Panc1 (cell line): ENCODE results near the gene FGGY. TPM values are rescaled to one million over a fixed set of nuclear protein-coding genes. Genes with fewer than 3 reads are reported as not detected.
"Not testable (repeated sequence)": the region's sequence is repeated elsewhere in the genome, so short reads cannot be mapped to it uniquely, and the experiment has no call there.

Experiments used
- ATAC-seq: fragments of 200-7000 bp; cut with Tn5 transposase; 2 replicates; pipeline ENCODE4 v1.9.1; 2020; ENCODE audit warnings: mild to moderate bottlenecking, moderate library complexity
- BruUV-seq: library from RNA; stranded (reverse); fragments of 400-500 nt; replicated peaks from 2 replicates; lab custom pipeline; 2021; lab: Mats Ljungman, UMichigan
- CTCF ChIA-PET: fragments of 300-600 bp; sonication (Branson Sonifier 250); formaldehyde crosslinking; loops from one replicate; lab custom pipeline; 2022; ENCODE audit warnings: antibody characterized with exemption; lab: Charles Lee
- POLR2A ChIA-PET: fragments of 300-600 bp; sonication (Branson Sonifier 250); formaldehyde crosslinking; loops from one replicate; lab custom pipeline; 2022; ENCODE audit warnings: antibody characterized with exemption; lab: Charles Lee
- DNase-seq: peaks from one replicate; pipeline ENCODE4 v3.0.0-alpha.2; 2010; ENCODE audit warnings: low read depth, low spot score
- H3K27ac ChIP-seq: 2 replicates; pipeline ENCODE4 v1.5.1; 2011; ENCODE audit warnings: mild to moderate bottlenecking, low read length, inconsistent platforms
- H3K27me3 ChIP-seq: fragments of 200-500 bp; sonication (Bioruptor generic); 2 replicates; pipeline ENCODE4 v1.6.0; 2014; ENCODE audit warnings: low read length, inconsistent platforms; ENCODE audit not compliant: control insufficient read depth, insufficient read depth
- H3K36me3 ChIP-seq: fragments of 200-500 bp; sonication (Bioruptor generic); 2 replicates; pipeline ENCODE4 v1.5.1; 2014; ENCODE audit warnings: inconsistent platforms, mild to moderate bottlenecking, low read length, moderate library complexity; ENCODE audit not compliant: control insufficient read depth, insufficient read depth
- H3K4me1 ChIP-seq: 2 replicates; pipeline ENCODE4 v1.5.1; 2011; ENCODE audit warnings: inconsistent platforms, mild to moderate bottlenecking, low read length, moderate library complexity; ENCODE audit not compliant: control insufficient read depth, insufficient read depth
- H3K4me3 ChIP-seq, 2 experiments: 2 replicates each; pipeline ENCODE4 v1.5.1; 2011 to 2012; ENCODE audit warnings: low read depth in 2 of 2, low read length in 2 of 2, mild to moderate bottlenecking in 2 of 2, inconsistent platforms in 1 of 2, moderate library complexity in 1 of 2
- H3K9me3 ChIP-seq: fragments of 200-500 bp; sonication (Bioruptor generic); 2 replicates; pipeline ENCODE4 v1.5.1; 2014; ENCODE audit warnings: low read depth, mild to moderate bottlenecking, inconsistent platforms, low read length, moderate library complexity; ENCODE audit not compliant: control insufficient read depth, insufficient read depth
- POLR2AphosphoS5 ChIP-seq: IDR thresholded peaks from 2 replicates; pipeline ENCODE4 v1.6.1; 2012; ENCODE audit warnings: mild to moderate bottlenecking, low read depth, low read length, moderate library complexity
- REST ChIP-seq, 2 experiments: IDR thresholded peaks; 2 replicates each; pipeline ENCODE4 v1.6.1; 2011 to 2012; ENCODE audit warnings: low read depth in 2 of 2, control low read depth in 1 of 2, low read length in 1 of 2, mild to moderate bottlenecking in 1 of 2, moderate library complexity in 1 of 2; ENCODE audit not compliant: insufficient read depth in 1 of 2
- SIN3A ChIP-seq: IDR thresholded peaks from 2 replicates; pipeline ENCODE4 v1.6.1; 2012; ENCODE audit warnings: low read depth, mild to moderate bottlenecking, low read length, moderate library complexity, borderline replicate concordance; ENCODE audit not compliant: insufficient read depth
- TCF7L2 ChIP-seq: IDR thresholded peaks from 2 replicates; pipeline ENCODE4 v1.6.1; 2011; ENCODE audit warnings: mild to moderate bottlenecking, low read depth, low read length, inconsistent platforms
- in situ Hi-C: cut with HindIII; loops from 2 replicates; pipeline ENCODE4 v1.10.0; 2016; ENCODE audit warnings: low sequenced_read_pairs, low pct_unique_long_range_greater_than_20kb
- intact Hi-C: fragments of 100-400 bp; cut with micrococcal nuclease; formaldehyde crosslinking; loops from one replicate; pipeline ENCODE4 v1.10.0; 2022; ENCODE audit not compliant: unreplicated experiment
- total RNA-seq: library from RNA; stranded (reverse); gene quantifications from one replicate; pipeline ENCODE4 v1.2.1, GENCODE V29; 2021; ENCODE audit not compliant: unreplicated experiment
- TF ChIP-seq, protein P1 (sequence below): fragments of 450-650 bp; IDR thresholded peaks from 2 replicates; pipeline ENCODE4 v1.5.1; 2017; ENCODE audit warnings: mild to moderate bottlenecking

The FGGY gene
- total RNA-seq, 1 experiment from 2014 or later = 15.5 TPM

DNA sequence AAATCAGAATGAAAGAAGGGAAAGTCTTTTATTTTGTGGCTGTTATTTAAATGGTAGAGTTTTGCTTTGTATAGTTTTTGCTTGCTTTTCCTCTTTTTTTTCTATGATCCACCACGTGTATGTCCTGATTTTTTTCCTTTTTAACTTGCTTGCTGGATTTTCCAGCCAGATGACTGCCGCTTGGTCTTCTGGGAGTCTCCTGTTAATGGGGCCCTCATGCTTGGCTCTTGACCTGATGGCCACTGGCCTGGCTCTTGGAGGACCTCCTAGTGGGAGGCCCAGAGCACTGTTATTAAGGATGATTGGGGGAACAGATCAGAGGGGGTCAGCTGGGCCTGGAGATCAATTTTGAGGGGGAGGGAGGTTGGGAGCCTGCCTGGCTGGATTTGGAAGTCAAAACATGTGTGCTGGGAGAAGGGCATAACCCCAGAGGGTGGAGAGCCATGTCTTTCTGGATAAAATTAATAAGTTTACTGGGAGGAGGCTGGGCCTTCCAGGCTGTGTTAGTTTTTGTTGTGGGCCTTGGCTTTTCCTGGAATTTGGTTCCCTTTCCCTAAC lies 1.2 kb downstream of the FGGY start:
- Histone ChIP-seq H3K36me3 (no peaks in the 10 kb centered on the region; the same call in 1 of the 2 replicates), H3K4me1 (peaks cover 16% of the 10 kb centered on the region), H3K27me3 (no peaks in the 10 kb centered on the region), H3K4me3 (peak overlapping the region; percentile 85 to 97; a peak in 2 of 4 replicates), H3K9me3 (no peaks in the 10 kb centered on the region; the same call in 1 of the 2 replicates), H3K27ac (peak overlapping the region; percentile 100)
- BruUV-seq = no TSS peak
- TF ChIP-seq REST (IDR thresholded peaks at IDR 0.05; ENCODE audit: insufficient read depth in 1 of 2, low read depth in 2 of 2, low read length in 1 of 2) = no peak
- TF ChIP-seq SIN3A = no peak
- TF ChIP-seq TCF7L2 = no peak
- TF ChIP-seq POLR2AphosphoS5 = no peak
- TF ChIP-seq, protein P1, sequence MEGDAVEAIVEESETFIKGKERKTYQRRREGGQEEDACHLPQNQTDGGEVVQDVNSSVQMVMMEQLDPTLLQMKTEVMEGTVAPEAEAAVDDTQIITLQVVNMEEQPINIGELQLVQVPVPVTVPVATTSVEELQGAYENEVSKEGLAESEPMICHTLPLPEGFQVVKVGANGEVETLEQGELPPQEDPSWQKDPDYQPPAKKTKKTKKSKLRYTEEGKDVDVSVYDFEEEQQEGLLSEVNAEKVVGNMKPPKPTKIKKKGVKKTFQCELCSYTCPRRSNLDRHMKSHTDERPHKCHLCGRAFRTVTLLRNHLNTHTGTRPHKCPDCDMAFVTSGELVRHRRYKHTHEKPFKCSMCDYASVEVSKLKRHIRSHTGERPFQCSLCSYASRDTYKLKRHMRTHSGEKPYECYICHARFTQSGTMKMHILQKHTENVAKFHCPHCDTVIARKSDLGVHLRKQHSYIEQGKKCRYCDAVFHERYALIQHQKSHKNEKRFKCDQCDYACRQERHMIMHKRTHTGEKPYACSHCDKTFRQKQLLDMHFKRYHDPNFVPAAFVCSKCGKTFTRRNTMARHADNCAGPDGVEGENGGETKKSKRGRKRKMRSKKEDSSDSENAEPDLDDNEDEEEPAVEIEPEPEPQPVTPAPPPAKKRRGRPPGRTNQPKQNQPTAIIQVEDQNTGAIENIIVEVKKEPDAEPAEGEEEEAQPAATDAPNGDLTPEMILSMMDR = no peak
- DNase-seq (no peak), ATAC-seq (no peak)
- ChIA-PET POLR2A (no interaction called here), CTCF (no interaction called here)
- in situ Hi-C loops = no loop called here
- intact Hi-C loops = loop anchor here (5.0 kb wide), 2 partner anchors 151 to 399 kb away; no protein-coding TSS in a partner anchor

- ChIA-PET POLR2A (no interaction called here), CTCF (no interaction called here)
- in situ Hi-C loops (no loop called here), intact Hi-C loops (loop anchor here (5.0 kb wide), 2 partner anchors 152 to 398 kb away; no protein-coding TSS in a partner anchor)
- H3K9me3 ChIP-seq = no peaks in the 10 kb centered on the region; the same call in 1 of the 2 replicates
- no TSS peak for BruUV-seq
- peak overlapping the region; percentile 100; the same call in 1 of the 2 replicates for H3K27ac ChIP-seq
- no peaks in the 10 kb centered on the region; the same call in 1 of the 2 replicates for H3K36me3 ChIP-seq
- ATAC-seq (no peak), DNase-seq (no peak)
- no peak for TF ChIP-seq REST (IDR thresholded peaks at IDR 0.05; ENCODE audit: insufficient read depth in 1 of 2, low read depth in 2 of 2, low read length in 1 of 2)
- TF ChIP-seq TCF7L2 = no peak
- no peak for TF ChIP-seq POLR2AphosphoS5
- TF ChIP-seq, protein P1 = no peak
- no peak for TF ChIP-seq SIN3A
- no peaks in the 10 kb centered on the region for H3K27me3 ChIP-seq
- no peak overlapping the region for H3K4me3 ChIP-seq
- peaks cover 16% of the 10 kb centered on the region for H3K4me1 ChIP-seq
Measured at GRCh38 chr1:59298710-59299346, 1.9 kb downstream of the FGGY start.

GRCh38 chr1:59299670-59300069 lies 2.8 kb downstream of the FGGY start:
- H3K27me3 ChIP-seq, BruUV-seq, ATAC-seq, DNase-seq, CTCF ChIA-PET, H3K36me3 ChIP-seq, in situ Hi-C loops, H3K9me3 ChIP-seq, H3K4me3 ChIP-seq, H3K27ac ChIP-seq: not testable (repeated sequence)
- POLR2A ChIA-PET = interaction anchor here (0.6 kb wide), 2 partner anchors 286 to 516 kb away, joined by 3 to 4 read pairs; partner anchors contain the start of gene JUN
- H3K4me1 ChIP-seq = peaks cover 16% of the 10 kb centered on the region
- intact Hi-C loops = loop anchor here (5.0 kb wide), 2 partner anchors 152 to 398 kb away; no protein-coding TSS in a partner anchor
